OCI-LY1 (cell line): Measurements from ENCODE around the gene DNAJC6.
A peak's percentile ranks its signal among the peaks of the same experiment; 100 is the strongest.

Source experiments
- H2AFZ ChIP-seq: fragments of 200-600 bp; sonication (generic), shearing (Covaris generic); 2 replicates; pipeline ENCODE4 v1.6.0; 2014; ENCODE audit warnings: antibody characterized with exemption, mild to moderate bottlenecking, low read length
- H3F3A ChIP-seq: fragments of 200-600 bp; sonication (generic), shearing (Covaris generic); 2 replicates; pipeline ENCODE4 v1.6.0; 2014; ENCODE audit warnings: mild to moderate bottlenecking, antibody characterized with exemption, low read length, moderate library complexity; ENCODE audit not compliant: insufficient read depth
- H3K27ac ChIP-seq: fragments of 200-600 bp; sonication (generic); 2 replicates; pipeline ENCODE4 v1.5.1; 2014; ENCODE audit warnings: low read length, mixed run types, mild to moderate bottlenecking, low read depth; ENCODE audit not compliant: poor library complexity, severe bottlenecking
- H3K27me3 ChIP-seq: fragments of 200-600 bp; sonication (generic); 2 replicates; pipeline ENCODE4 v1.6.0; 2014; ENCODE audit warnings: antibody characterized with exemption, mild to moderate bottlenecking, low read length, moderate library complexity; ENCODE audit not compliant: insufficient read depth
- H3K36me3 ChIP-seq: fragments of 200-600 bp; sonication (generic); 2 replicates; pipeline ENCODE4 v1.6.1; 2014; ENCODE audit warnings: mild to moderate bottlenecking, antibody characterized with exemption, low read length, moderate library complexity, mixed read lengths; ENCODE audit not compliant: insufficient read depth
- H3K4me1 ChIP-seq: fragments of 200-600 bp; sonication (generic); 2 replicates; pipeline ENCODE4 v1.5.1; 2014; ENCODE audit warnings: mild to moderate bottlenecking, low read length, moderate library complexity; ENCODE audit not compliant: insufficient read depth, severe bottlenecking
- H3K4me2 ChIP-seq: fragments of 200-600 bp; sonication (generic), shearing (Covaris generic); 2 replicates; pipeline ENCODE4 v1.6.1; 2014; ENCODE audit warnings: low read length
- H3K4me3 ChIP-seq: fragments of 200-600 bp; sonication (generic); 2 replicates; pipeline ENCODE4 v1.5.1; 2014; ENCODE audit warnings: low read length, low read depth, mild to moderate bottlenecking, mixed read lengths; ENCODE audit not compliant: poor library complexity, severe bottlenecking
- H3K79me2 ChIP-seq: fragments of 200-600 bp; shearing (Covaris generic); 2 replicates; pipeline ENCODE4 v1.6.1; 2016; ENCODE audit warnings: mixed run types, low read length, mixed read lengths; ENCODE audit not compliant: insufficient read depth
- H3K9ac ChIP-seq: fragments of 200-600 bp; sonication (generic), shearing (Covaris generic); 2 replicates; pipeline ENCODE4 v1.6.1; 2014; ENCODE audit warnings: mild to moderate bottlenecking, low read length, mixed read lengths
- H3K9me2 ChIP-seq: fragments of 200-600 bp; sonication (generic), shearing (Covaris generic); 2 replicates; pipeline ENCODE4 v1.6.1; 2014; ENCODE audit warnings: low read depth, mild to moderate bottlenecking, low read length, mixed read lengths
- H3K9me3 ChIP-seq: fragments of 200-600 bp; shearing (Covaris generic); 2 replicates; pipeline ENCODE4 v1.6.1; 2014; ENCODE audit warnings: low read length, mixed read lengths
- H4K20me1 ChIP-seq: fragments of 200-600 bp; sonication (generic), shearing (Covaris generic); 2 replicates; pipeline ENCODE4 v1.6.0; 2016; ENCODE audit warnings: mild to moderate bottlenecking, low read length; ENCODE audit not compliant: insufficient read depth
- CTCF ChIP-seq: fragments of 200-600 bp; sonication (generic), shearing (Covaris generic); IDR thresholded peaks from 2 replicates; pipeline ENCODE4 v1.5.1; 2017; ENCODE audit warnings: mild to moderate bottlenecking, antibody characterized with exemption, low read length, moderate library complexity, mixed read lengths
- EZH2 ChIP-seq: fragments of 200-600 bp; sonication (generic), shearing (Covaris generic); IDR thresholded peaks from 2 replicates; pipeline ENCODE4 v1.8.0; 2017; ENCODE audit warnings: borderline replicate concordance, mixed run types, mild to moderate bottlenecking, antibody characterized with exemption, low read length, moderate library complexity, mixed read lengths

The DNAJC6 gene

GRCh38 chr1:65420590-65421350, 111.4 kb downstream of the DNAJC6 start, which contains the start of the genes LEPR and LEPROT:
LEPR (plus strand) TSS chr1:65420668; CDS start chr1:65565566, 144,898 bp downstream.
LEPROT (plus strand) TSS chr1:65420668; CDS start chr1:65420725, 57 bp downstream.
- TF ChIP-seq CTCF (no peak; the same call in 1 of the 2 replicates), EZH2 (no peak)
- peak within 1 kb of the TSS; percentile 9; the same call in 1 of the 2 replicates for H2AFZ ChIP-seq
- H4K20me1 ChIP-seq = no peaks in the 10 kb centered on the region
- H3K79me2 ChIP-seq = 0 out of 2 replicates have a peak, but pooled peaks cover 9% of the 10 kb centered on the region
- peak within 1 kb of the TSS; percentile 91 for H3K4me3 ChIP-seq
- H3K27ac ChIP-seq = peak within 1 kb of the TSS; percentile 65
- H3K36me3 ChIP-seq = peaks cover 7% of the 10 kb centered on the region; the same call in 1 of the 2 replicates
- H3F3A ChIP-seq = no peaks in the 10 kb centered on the region
- H3K9ac ChIP-seq = peak within 1 kb of the TSS; percentile 91
- peaks cover 37% of the 10 kb centered on the region for H3K4me1 ChIP-seq
- no peaks in the 10 kb centered on the region for H3K9me2 ChIP-seq
- H3K27me3 ChIP-seq = no peaks in the 10 kb centered on the region
- H3K4me2 ChIP-seq = peak within 1 kb of the TSS; percentile 88
- H3K9me3 ChIP-seq = no peaks in the 10 kb centered on the region

- Histone ChIP-seq H3K4me3 (peak overlapping the region; percentile 91), H3K79me2 (0 out of 2 replicates have a peak, but pooled peaks cover 9% of the 10 kb centered on the region), H3K27ac (peak overlapping the region; percentile 65), H3K4me2 (peak overlapping the region; percentile 88), H3K27me3 (no peaks in the 10 kb centered on the region), H3K9me2 (no peaks in the 10 kb centered on the region), H4K20me1 (no peaks in the 10 kb centered on the region), H3K4me1 (peaks cover 37% of the 10 kb centered on the region), H3K9ac (peak overlapping the region; percentile 91), H3K36me3 (peaks cover 14% of the 10 kb centered on the region), H3K9me3 (no peaks in the 10 kb centered on the region), H3F3A (no peaks in the 10 kb centered on the region), H2AFZ (no peak overlapping the region)
- TF ChIP-seq EZH2 (no peak), CTCF (no peak)
These were observed 112.1 kb downstream of the DNAJC6 start for GRCh38 chr1:65421351-65422025.

- no peak overlapping the region for H3K9ac ChIP-seq
- H3K4me2 ChIP-seq = peak overlapping the region; percentile 88
- no peaks in the 10 kb centered on the region for H3F3A ChIP-seq
- 0 out of 2 replicates have a peak, but pooled peaks cover 9% of the 10 kb centered on the region for H3K79me2 ChIP-seq
- H3K27ac ChIP-seq = no peak overlapping the region
- peaks cover 37% of the 10 kb centered on the region for H3K4me1 ChIP-seq
- H3K4me3 ChIP-seq = peak overlapping the region; percentile 91
- H3K9me2 ChIP-seq = no peaks in the 10 kb centered on the region
- TF ChIP-seq EZH2 (no peak), CTCF (no peak)
- peaks cover 22% of the 10 kb centered on the region for H3K36me3 ChIP-seq
- H3K27me3 ChIP-seq = no peaks in the 10 kb centered on the region
- no peaks in the 10 kb centered on the region for H3K9me3 ChIP-seq
- no peak overlapping the region for H2AFZ ChIP-seq
- no peaks in the 10 kb centered on the region for H4K20me1 ChIP-seq
These were observed 113.2 kb downstream of the DNAJC6 start for GRCh38 chr1:65422241-65423203.
